AG08396 (cell line): ENCODE data around the gene ZBTB4.

Source experiments
- DNase-seq: peaks from one replicate; pipeline ENCODE4 v3.0.0; 2012; ENCODE audit warnings: low spot score, mixed read lengths

Gene ZBTB4

GRCh38 chr17:7468804-7469389 is 10.5 kb downstream of the ZBTB4 start:
- DNase-seq, result no peak

DNA sequence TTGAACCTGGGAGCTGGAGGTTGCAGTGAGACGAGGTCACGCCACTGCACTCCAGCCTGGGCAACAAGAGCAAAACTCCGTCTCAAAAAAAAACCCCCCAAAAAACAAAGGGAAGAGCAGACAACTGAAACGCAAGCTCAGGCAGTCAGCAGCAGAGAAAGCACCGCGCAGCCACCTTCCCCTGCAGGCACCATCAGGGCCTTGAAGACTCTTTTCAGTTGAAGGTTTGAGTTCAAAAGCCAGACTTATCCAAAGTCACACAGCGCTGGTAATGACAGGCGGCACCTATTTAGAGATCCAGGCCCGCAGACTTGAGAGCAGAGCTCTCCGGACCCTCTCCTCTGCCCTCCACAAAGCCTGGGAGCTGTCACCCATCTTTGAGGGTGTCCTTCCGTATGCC is 11.1 kb downstream of the ZBTB4 start:
- no peak for DNase-seq

GRCh38 chr17:7467498-7467897 is 11.9 kb downstream of the ZBTB4 start:
- no peak for DNase-seq

DNA sequence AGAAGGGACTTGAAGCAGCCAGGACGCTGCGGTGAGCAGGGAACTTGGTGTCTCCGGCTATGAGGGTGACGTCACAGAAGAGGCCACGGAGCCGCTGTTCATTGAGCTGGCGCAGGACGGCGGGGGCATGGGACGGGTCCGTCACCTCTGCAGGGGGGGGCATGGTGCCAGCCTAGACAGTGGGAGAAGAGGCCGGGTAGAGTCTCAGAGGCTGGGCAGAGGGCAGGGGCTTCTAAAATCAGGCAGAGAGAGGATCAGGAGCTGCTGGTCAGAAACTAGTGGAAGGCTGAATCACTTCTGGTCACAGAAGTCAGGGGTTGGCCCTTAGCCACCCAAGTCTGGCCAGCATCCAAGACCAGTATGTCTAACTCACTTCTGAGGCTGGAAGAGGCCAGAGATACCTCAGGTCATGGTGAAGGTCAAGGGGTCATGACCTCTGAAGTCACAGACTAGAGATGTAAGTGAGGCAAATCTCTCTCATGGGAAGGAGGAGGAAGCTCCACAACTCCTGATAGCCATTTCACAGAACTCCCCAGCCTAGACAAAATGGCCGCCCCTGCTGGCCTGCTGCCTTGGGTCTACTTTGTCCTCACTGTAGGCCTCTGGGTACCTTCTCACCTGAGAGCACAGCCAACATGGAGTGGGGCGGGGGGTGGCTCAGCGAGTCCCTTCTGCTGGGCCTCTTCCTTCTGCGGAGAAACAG is 12.6 kb downstream of the ZBTB4 start:
- DNase-seq, result peak; percentile 79

DNA sequence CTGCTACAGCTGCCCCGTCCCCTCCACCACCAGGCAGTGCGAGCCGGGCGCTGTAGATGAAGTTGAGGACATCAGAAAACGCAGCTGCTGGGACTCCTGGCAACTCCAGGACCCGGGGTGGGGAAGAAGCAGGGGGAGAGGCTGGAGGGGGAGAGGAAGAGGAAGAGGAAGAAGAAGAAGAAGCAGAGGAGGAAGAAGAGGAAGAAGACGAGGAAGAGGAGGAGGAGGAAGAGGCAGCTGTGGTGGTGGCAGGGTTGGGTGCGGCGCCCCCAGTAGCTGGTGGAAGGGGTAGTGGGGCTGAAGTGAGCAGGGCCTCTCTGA is 13.2 kb downstream of the ZBTB4 start:
- no peak for DNase-seq

DNA sequence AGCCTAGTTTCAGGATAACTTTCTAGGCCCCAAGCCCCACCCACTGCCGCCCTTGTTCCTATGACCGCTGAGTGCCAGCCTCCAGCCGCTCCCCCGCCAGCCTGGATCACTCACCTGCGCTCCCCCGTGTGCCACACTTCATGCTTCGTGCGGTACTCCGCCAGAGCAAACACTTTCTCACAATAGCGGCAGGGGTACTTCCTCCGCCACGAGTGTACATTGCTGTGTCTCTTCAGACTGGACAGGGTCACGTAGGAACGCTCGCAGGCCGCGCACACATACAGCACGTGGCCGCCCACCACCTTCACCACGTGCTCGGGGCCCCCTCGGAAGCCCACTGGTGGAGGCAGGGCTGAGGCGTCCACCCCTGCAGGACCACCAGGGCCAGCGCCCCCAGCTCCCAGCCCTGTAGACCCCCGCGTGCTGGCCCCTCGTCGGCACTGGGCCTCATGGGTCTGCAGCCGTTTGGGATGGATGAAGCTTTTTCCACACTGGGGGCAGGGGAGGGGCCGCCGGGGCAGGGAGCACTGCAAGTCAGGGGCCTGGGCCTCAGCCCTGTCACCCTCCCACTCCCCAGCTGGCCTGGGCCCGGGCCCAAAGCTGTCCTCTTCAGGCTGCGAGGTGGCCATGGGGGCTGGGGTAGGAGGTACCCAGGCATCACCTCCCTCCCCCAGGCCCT is 13.7 kb downstream of the ZBTB4 start:
- DNase-seq, result no peak

GRCh38 chr17:7464081-7464480 is 15.3 kb downstream of the ZBTB4 start:
- no peak for DNase-seq

- no peak for DNase-seq
These were observed 16.0 kb downstream of the ZBTB4 start for GRCh38 chr17:7463372-7463846.

GRCh38 chr17:7462474-7463371 is 16.7 kb downstream of the ZBTB4 start:
- no peak for DNase-seq

DNA sequence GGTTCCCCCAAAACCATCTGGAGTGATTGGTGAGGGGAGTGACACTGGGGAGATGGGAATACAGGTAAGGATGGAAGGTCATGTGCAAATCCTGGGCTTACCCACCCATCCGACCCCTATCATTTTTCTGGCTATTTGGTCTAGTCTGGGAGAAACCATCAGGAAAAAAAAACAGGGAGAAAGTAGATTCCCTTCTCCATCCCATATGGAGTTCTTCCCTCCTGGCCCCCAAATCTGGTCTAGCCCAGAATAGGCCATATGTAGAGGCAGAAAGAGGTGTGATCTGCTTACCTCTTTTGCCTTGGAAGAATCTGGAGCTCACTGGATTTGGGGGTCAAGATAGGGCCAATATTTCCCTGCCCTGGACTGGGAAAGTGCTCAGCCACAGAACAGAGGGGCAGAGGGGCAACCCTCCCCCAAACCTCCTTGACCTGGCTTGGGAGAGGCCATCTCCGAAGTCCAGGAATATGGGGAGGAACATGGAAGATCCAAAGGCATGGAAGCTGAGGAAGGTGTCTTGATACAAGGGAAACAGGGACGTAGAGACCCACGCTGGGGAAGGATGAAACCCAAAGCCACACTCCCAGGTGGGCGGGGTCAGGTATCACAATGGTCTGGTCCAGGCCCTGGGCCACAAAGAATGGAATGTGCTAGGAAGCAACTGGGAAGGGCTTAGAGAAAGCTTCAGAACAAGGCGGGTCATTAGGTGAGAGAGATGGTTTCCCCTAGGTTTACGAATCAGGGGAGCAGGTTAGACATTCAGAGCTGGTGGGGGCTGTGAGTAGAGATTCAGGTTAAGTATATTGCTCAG is 18.4 kb downstream of the ZBTB4 start:
- DNase-seq, result no peak

DNA sequence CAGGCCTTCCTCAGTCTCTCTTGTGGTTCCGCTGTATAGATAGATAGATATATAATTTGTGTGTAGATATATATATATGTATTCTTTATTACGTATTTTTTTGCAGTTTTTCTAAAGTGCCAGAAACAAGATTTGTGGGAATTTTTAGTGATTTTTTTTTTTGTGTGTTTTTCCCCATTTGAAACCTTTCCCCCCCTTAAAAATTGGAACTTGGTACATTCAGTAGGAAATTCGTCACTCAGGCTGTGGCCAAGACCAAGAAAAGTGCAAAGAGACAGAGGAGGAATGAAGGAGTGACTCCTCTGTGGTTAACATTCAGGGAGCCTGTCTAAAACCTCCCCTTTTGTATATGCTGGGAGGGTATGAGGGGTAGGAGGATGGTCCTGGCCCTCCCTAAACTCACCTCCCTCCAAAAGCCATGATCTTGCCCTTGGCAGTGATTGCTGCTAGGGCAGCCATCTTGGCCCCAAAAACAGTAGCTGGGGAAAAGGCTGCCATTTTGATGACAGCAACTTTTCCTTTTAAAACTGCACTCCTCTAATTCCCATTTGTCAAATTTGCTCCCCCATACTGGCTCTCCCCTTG is 19.4 kb downstream of the ZBTB4 start:
- DNase-seq, result no peak

DNA sequence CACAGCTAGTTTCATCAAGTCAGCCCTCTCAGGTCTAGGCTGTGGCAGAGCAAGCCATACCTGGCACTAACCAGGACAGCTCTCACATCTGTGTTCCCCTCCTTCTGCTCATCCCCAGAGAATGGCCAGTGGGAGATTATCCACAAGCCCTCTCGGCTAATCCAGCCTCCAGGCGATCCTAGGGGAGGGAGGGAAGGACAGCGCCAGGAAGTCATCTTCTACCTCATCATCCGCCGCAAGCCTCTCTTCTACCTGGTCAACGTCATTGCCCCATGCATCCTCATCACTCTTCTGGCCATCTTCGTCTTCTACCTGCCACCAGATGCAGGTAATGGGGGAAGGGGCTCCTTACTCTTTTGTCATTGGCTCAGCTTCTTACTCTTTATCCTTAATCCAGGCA is 31.0 kb downstream of the ZBTB4 start:
- no peak for DNase-seq

DNA sequence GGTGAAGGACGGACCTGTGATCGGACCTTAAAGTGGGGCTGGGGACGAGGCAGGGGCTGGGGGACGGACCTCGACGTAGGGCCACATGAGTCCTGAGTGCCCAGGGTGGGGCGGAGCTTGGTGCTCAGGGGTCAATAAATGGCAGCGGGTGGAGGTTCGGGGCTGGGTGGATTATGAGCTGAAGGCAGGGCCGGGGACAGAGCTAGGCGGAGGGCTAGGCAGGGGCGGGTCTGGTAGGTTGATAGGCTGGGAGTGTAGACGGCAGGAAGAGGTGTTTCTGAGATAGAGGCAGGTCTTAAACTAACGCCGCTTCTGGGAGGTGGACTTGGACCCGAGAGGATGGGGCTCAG is 33.8 kb downstream of the ZBTB4 start:
- no peak for DNase-seq

GRCh38 chr17:7444682-7445618 is 34.5 kb downstream of the ZBTB4 start, which contains the start of gene CHRNB1:
Gene CHRNB1, plus strand, starts transcription at chr17:7445061. Its CDS starts 67 bp downstream, at chr17:7445128.
- peak; percentile 81 for DNase-seq

DNA sequence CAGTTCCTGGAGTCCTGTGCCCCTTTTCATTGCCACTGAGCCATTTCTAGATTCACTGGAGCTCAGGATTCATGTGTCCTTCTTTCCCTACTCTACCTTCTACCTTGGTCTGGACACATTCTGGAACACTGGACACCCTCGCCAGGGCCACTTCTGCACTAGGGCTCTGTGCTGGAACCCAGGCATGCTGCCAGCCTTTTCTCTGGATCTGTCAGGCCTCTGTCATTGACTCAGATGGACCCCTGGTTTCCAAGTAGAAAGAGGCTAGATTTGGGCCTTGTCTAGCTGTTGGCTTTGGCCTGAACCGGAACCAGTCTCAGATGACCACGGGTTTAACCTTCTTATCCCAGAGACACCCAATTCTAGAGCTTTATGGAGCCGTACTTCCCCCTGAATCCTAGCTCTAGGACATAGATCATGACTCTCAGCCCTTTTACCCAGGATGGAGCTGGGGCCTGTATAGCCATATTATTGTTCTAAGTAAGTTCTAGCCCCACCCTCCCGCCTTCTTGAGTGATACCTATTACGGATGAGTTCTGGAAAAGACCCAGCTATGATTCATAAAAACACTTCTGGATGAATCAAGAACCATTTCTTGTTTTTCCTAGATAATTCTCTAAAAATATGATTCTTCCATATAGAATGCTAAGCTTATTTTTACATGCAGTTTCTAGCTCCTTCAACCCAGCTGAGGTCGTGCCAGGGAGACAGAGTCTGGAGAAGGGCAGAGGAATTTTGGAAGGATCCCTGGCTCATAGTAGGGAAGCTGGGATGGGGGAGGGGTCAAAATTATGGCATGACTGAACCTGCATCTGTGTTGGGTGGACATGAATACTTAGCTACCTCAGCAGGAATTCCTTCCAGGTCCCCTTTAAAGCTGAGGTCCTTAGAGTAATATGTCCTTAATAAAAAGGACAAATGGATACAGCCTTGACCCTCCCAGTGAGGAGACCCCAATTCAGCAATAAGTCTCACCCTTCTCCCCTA is 35.6 kb downstream of the ZBTB4 start:
- peak; percentile 56 for DNase-seq

- DNase-seq, result no peak
These were observed 37.3 kb downstream of the ZBTB4 start for GRCh38 chr17:7442142-7442541.

- DNase-seq, result no peak
These were observed 38.2 kb downstream of the ZBTB4 start for GRCh38 chr17:7441266-7441665.

- DNase-seq, result no peak
These were observed 38.6 kb downstream of the ZBTB4 start for GRCh38 chr17:7440834-7441195.
